H1 (cell line): Measurements from ENCODE around the gene MBNL1. TPM values are rescaled to one million over a fixed set of nuclear protein-coding genes. Genes with fewer than 3 reads are reported as not detected.

ENCODE experiments used
- CTCF ChIA-PET: fragments of 300-600 bp; sonication (Branson Sonifier 250); formaldehyde crosslinking; loops from one replicate; lab custom pipeline; 2021; ENCODE audit not compliant: partially characterized antibody; lab: Charles Lee
- POLR2A ChIA-PET: fragments of 300-600 bp; sonication (Branson Sonifier 250); formaldehyde crosslinking; loops from one replicate; lab custom pipeline; 2021; ENCODE audit warnings: inconsistent platforms; ENCODE audit not compliant: partially characterized antibody; lab: Charles Lee
- DNase-seq, 2 experiments: peaks; one replicate each; pipeline versions ENCODE4 v3.0.0 to v3.0.0-alpha.2; 2010 to 2022; ENCODE audit warnings: low spot score in 2 of 2, low read depth in 1 of 2, mixed read lengths in 1 of 2
- FAIRE-seq: peaks from 2 replicates; lab custom pipeline; 2011; peaks lifted over from hg19 to GRCh38; lab: Jason Lieb, UNC
- H2AFZ ChIP-seq: 2 replicates; pipeline ENCODE4 v1.8.1; 2012; ENCODE audit warnings: low read length, inconsistent platforms
- H2AK5ac ChIP-seq: 2 replicates; pipeline ENCODE4 v1.6.1; 2013; ENCODE audit warnings: low read depth, low read length
- H2BK120ac ChIP-seq: replicated peaks from 2 replicates; pipeline ENCODE3; 2013; ENCODE audit warnings: low read depth, low read length, inconsistent platforms
- H2BK12ac ChIP-seq: 2 replicates; pipeline ENCODE4 v1.6.1; 2013; ENCODE audit warnings: low read depth, low read length
- H2BK15ac ChIP-seq: 2 replicates; pipeline ENCODE4 v1.6.1; 2013; ENCODE audit warnings: low read length
- H2BK20ac ChIP-seq: 2 replicates; pipeline ENCODE4 v1.6.1; 2013; ENCODE audit warnings: low read length
- H2BK5ac ChIP-seq: 2 replicates; pipeline ENCODE4 v1.6.1; 2013; ENCODE audit warnings: low read depth, low read length
- H3K14ac ChIP-seq: 2 replicates; pipeline ENCODE4 v1.6.1; 2013; ENCODE audit warnings: inconsistent platforms; ENCODE audit not compliant: insufficient read length
- H3K18ac ChIP-seq: 2 replicates; pipeline ENCODE4 v1.6.1; 2013; ENCODE audit warnings: low read length; ENCODE audit errors: extremely low read depth
- H3K23ac ChIP-seq: 2 replicates; pipeline ENCODE4 v1.6.1; 2013; ENCODE audit warnings: inconsistent platforms; ENCODE audit not compliant: insufficient read length
- H3K23me2 ChIP-seq: 2 replicates; pipeline ENCODE4 v1.6.1; 2013; ENCODE audit warnings: low read depth, low read length
- H3K27ac ChIP-seq: 2 replicates; pipeline ENCODE4 v1.6.1; 2011; ENCODE audit warnings: low read depth, low read length, inconsistent platforms
- H3K27me3 ChIP-seq, 4 experiments: replicated peaks in 1 of 4; 1 replicate in 1 of 4; 2 replicates in 3 of 4; pipeline versions ENCODE4 v1.6.1 to v1.8.1; 2011 to 2013; ENCODE audit warnings: low read length in 3 of 4, mild to moderate bottlenecking in 3 of 4, inconsistent platforms in 2 of 4, mixed read lengths in 2 of 4, moderate library complexity in 1 of 4; ENCODE audit not compliant: control insufficient read depth in 3 of 4, insufficient read depth in 3 of 4; ENCODE audit errors: extremely low read depth in 1 of 4
- H3K36me3 ChIP-seq, 4 experiments: 2 replicates each; pipeline versions ENCODE4 v1.6.1 to v1.8.1; 2011 to 2013; ENCODE audit warnings: mild to moderate bottlenecking in 4 of 4, low read length in 3 of 4, moderate library complexity in 2 of 4, control low read depth in 1 of 4, inconsistent platforms in 1 of 4; ENCODE audit not compliant: insufficient read depth in 4 of 4, control insufficient read depth in 2 of 4
- H3K4ac ChIP-seq: replicated peaks from 2 replicates; pipeline ENCODE3; 2013; ENCODE audit warnings: low read length, low read depth, mixed read lengths, inconsistent platforms; ENCODE audit not compliant: insufficient read length
- H3K4me1 ChIP-seq, 4 experiments: replicated peaks in 1 of 4; 1 replicate in 1 of 4; 2 replicates in 3 of 4; pipeline versions ENCODE4 v1.6.1 to v1.8.1; 2011 to 2013; ENCODE audit warnings: low read length in 3 of 4, inconsistent platforms in 2 of 4, mixed read lengths in 1 of 4; ENCODE audit not compliant: insufficient read depth in 4 of 4, control insufficient read depth in 3 of 4
- H3K4me2 ChIP-seq, 2 experiments: 2 replicates each; pipeline versions ENCODE4 v1.6.1 to v1.8.1; 2011 to 2013; ENCODE audit warnings: low read depth in 2 of 2, low read length in 2 of 2, control low read depth in 1 of 2, inconsistent platforms in 1 of 2, mild to moderate bottlenecking in 1 of 2; ENCODE audit not compliant: insufficient read depth in 1 of 2
- H3K4me3 ChIP-seq, 4 experiments: fragments of 200-600, 300-600 bp in 1 of 4; sonication (generic), shearing (Covaris generic), sonication (Bioruptor Twin) in 1 of 4; 2 replicates each; pipeline versions ENCODE4 v1.5.1 to v1.8.1; 2011 to 2016; ENCODE audit warnings: low read length in 4 of 4, low read depth in 3 of 4, control low read depth in 2 of 4, inconsistent platforms in 2 of 4, mild to moderate bottlenecking in 2 of 4, mixed read lengths in 1 of 4, moderate library complexity in 1 of 4; ENCODE audit not compliant: insufficient read depth in 2 of 4; ENCODE audit errors: extremely low read depth in 1 of 4
- H3K56ac ChIP-seq: replicated peaks from 2 replicates; pipeline ENCODE3; 2013; ENCODE audit warnings: low read depth, mild to moderate bottlenecking, mixed read lengths, low read length, inconsistent platforms; ENCODE audit not compliant: insufficient read length
- H3K79me1 ChIP-seq: 2 replicates; pipeline ENCODE4 v1.6.1; 2013; ENCODE audit warnings: low read depth, low read length, control low read depth
- H3K79me2 ChIP-seq, 2 experiments: 2 replicates each; pipeline versions ENCODE4 v1.6.1 to v1.8.1; 2012 to 2013; ENCODE audit warnings: low read length in 2 of 2, mild to moderate bottlenecking in 2 of 2, inconsistent platforms in 1 of 2; ENCODE audit not compliant: insufficient read depth in 2 of 2, control insufficient read depth in 1 of 2
- H3K9ac ChIP-seq, 4 experiments: replicated peaks in 1 of 4; 1 replicate in 1 of 4; 2 replicates in 3 of 4; pipeline versions ENCODE4 v1.6.1 to v1.8.1; 2011 to 2013; ENCODE audit warnings: low read depth in 3 of 4, low read length in 3 of 4, control low read depth in 2 of 4, mild to moderate bottlenecking in 2 of 4, moderate library complexity in 2 of 4, inconsistent platforms in 1 of 4; ENCODE audit errors: extremely low read depth in 1 of 4
- H3K9me3 ChIP-seq, 2 experiments: 2 replicates each; pipeline versions ENCODE4 v1.6.1 to v1.8.1; 2012 to 2013; ENCODE audit warnings: mild to moderate bottlenecking in 2 of 2, moderate library complexity in 2 of 2, control low read depth in 1 of 2, inconsistent platforms in 1 of 2, low read depth in 1 of 2, low read length in 1 of 2, mixed read lengths in 1 of 2; ENCODE audit not compliant: insufficient read depth in 2 of 2
- H4K20me1 ChIP-seq, 2 experiments: replicated peaks in 1 of 2; 2 replicates each; pipeline versions ENCODE3 to v1.8.1; 2011 to 2013; ENCODE audit warnings: inconsistent platforms in 2 of 2, low read length in 2 of 2, mild to moderate bottlenecking in 1 of 2; ENCODE audit not compliant: insufficient read depth in 2 of 2, control insufficient read depth in 1 of 2
- H4K5ac ChIP-seq: 2 replicates; pipeline ENCODE4 v1.6.1; 2013; ENCODE audit warnings: low read length, low read depth, mixed read lengths, inconsistent platforms; ENCODE audit not compliant: insufficient read length
- H4K8ac ChIP-seq: 2 replicates; pipeline ENCODE4 v1.8.0; 2013; ENCODE audit warnings: mild to moderate bottlenecking, moderate library complexity, low read length, inconsistent platforms; ENCODE audit not compliant: insufficient read depth; ENCODE audit errors: extremely low read depth
- H4K91ac ChIP-seq: replicated peaks from 2 replicates; pipeline ENCODE3; 2013; ENCODE audit warnings: low read length, mixed read lengths, inconsistent platforms; ENCODE audit not compliant: insufficient read length
- BACH1 ChIP-seq: IDR thresholded peaks from 2 replicates; pipeline ENCODE4 v1.6.1; 2012; ENCODE audit warnings: low read length, improper control_type of control experiment
- BCL11A ChIP-seq, 2 experiments: IDR thresholded peaks; one replicate each; pipeline ENCODE4 v1.6.1; 2011; ENCODE audit warnings: low read depth in 2 of 2, low read length in 2 of 2, mild to moderate bottlenecking in 2 of 2
- GTF2F1 ChIP-seq: IDR thresholded peaks from 2 replicates; pipeline ENCODE4 v1.6.1; 2012; ENCODE audit warnings: low read depth, low read length, improper control_type of control experiment, borderline replicate concordance
- PHF8 ChIP-seq: fragments of 200-600 bp; sonication (generic); conservative IDR thresholded peaks from 2 replicates; pipeline ENCODE4 v1.7.1; 2012; ENCODE audit warnings: low read depth, mild to moderate bottlenecking, inconsistent platforms, low read length, moderate library complexity
- POU5F1 ChIP-seq: IDR thresholded peaks from 2 replicates; pipeline ENCODE4 v1.6.1; 2011; ENCODE audit warnings: low read depth, mild to moderate bottlenecking, low read length, moderate library complexity
- SAP30 ChIP-seq: fragments of 300-600 bp; sonication (generic); IDR thresholded peaks from 2 replicates; pipeline ENCODE4 v1.7.1; 2012; ENCODE audit warnings: low read length, moderate library complexity, mild to moderate bottlenecking, inconsistent platforms; ENCODE audit not compliant: insufficient read depth, insufficient replicate concordance
- SP2 ChIP-seq: IDR thresholded peaks from 2 replicates; pipeline ENCODE4 v1.6.1; 2012; ENCODE audit warnings: mild to moderate bottlenecking, low read length, inconsistent platforms
- TAF1 ChIP-seq: IDR thresholded peaks from 2 replicates; pipeline ENCODE4 v1.6.1; 2011; ENCODE audit warnings: mild to moderate bottlenecking, low read depth, low read length
- TBP ChIP-seq: IDR thresholded peaks from 2 replicates; pipeline ENCODE4 v1.6.1; 2011; ENCODE audit warnings: low read depth, low read length, improper control_type of control experiment
- TEAD4 ChIP-seq: IDR thresholded peaks from 2 replicates; pipeline ENCODE4 v1.6.1; 2012; ENCODE audit warnings: low read depth, low read length, inconsistent platforms, mixed read lengths
- WGBS, 2 experiments: shearing (Covaris generic) in 1 of 2; methylation state at CpG; one replicate each; pipeline versions ENCODE4 v1.1.6 to v1.1.7; 2013 to 2015; ENCODE audit warnings: low lambda C conversion rate in 2 of 2, mixed read lengths in 2 of 2, inconsistent platforms in 1 of 2, low coverage in 1 of 2, missing lambda C conversion rate in 1 of 2; ENCODE audit not compliant: insufficient replicate concordance in 2 of 2, insufficient coverage in 1 of 2, insufficient read length in 1 of 2; ENCODE audit errors: extremely low coverage in 1 of 2, missing lambda C conversion rate in 1 of 2; 5-methylcytosine and 5-hydroxymethylcytosine counted together
- polyA plus RNA-seq, 7 experiments: library from polyadenylated mRNA; depleted of rRNA in 3 of 7; stranded (reverse) in 5 of 7; unstranded in 2 of 7; fragments of >200 nt in 5 of 7; fragments of 200-250 nt in 2 of 7; gene quantifications; 1 replicate in 5 of 7; 2 replicates in 1 of 7; 4 replicates in 1 of 7; pipeline versions ENCODE4 v1.2.1 to v1.2.3, GENCODE V29; 2011 to 2013; ENCODE audit warnings: missing spikeins in 2 of 7, mixed read lengths in 2 of 7
- total RNA-seq: library from RNA; stranded (reverse); fragmentation: NEBNext Ultra II Directional; extraction: Animal tissue kit (Norgen Biotek cat#: 25700); gene quantifications from 2 replicates; pipeline ENCODE4 v1.2.1, GENCODE V29; 2021
- TF ChIP-seq, protein P1 (sequence below): IDR thresholded peaks from 2 replicates; pipeline ENCODE4 v1.6.1; 2012; ENCODE audit warnings: low read length, inconsistent platforms

Gene MBNL1
- total and polyA plus RNA-seq, 2 of the 8 experiments (the other 6 are each of a cell fraction or from before 2014, with no cell fraction given): 5.0 to 16.4 TPM

DNA sequence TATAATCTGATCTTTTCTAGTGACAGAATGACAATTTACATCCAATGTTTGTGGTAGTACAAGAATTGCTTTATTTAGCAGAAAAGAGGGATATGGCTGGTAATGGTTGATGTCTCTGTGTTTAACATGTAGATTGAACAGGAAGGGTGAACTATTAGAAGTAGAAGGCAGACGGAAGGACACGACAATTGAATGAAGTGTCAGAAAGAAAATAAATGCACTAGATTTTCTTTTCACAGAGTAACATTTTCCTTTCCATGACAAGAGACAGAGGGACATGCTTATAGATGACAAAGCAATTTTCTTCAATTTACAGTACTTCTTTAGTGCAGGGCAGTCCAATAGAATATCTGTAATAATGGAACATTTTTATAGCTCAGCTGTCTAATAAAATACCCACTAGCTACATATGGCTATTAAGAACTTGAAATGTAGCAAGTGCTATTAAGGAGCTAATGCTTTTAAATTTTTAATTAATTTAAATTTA, 48.9 kb upstream of the MBNL1 start:
- H3K27ac ChIP-seq: no peak overlapping the region
- H2BK120ac ChIP-seq: no peak overlapping the region
- no peak overlapping the region for H3K4ac ChIP-seq
- CTCF ChIA-PET: interaction anchor here (0.9 to 1.4 kb wide), 3 partner anchors 36 to 252 kb away, joined by 3 to 5 read pairs (median 3); no protein-coding TSS in a partner anchor
- no peak overlapping the region for H3K4me3 ChIP-seq
- no peaks in the 10 kb centered on the region for H3K23me2 ChIP-seq
- H3K14ac ChIP-seq: no peak overlapping the region
- H2BK5ac ChIP-seq: no peak overlapping the region
- no peaks in the 10 kb centered on the region for H3K4me1 ChIP-seq
- FAIRE-seq: no peak
- no peaks in the 10 kb centered on the region for H3K27me3 ChIP-seq
- no peaks in the 10 kb centered on the region for H3K9me3 ChIP-seq
- no peak overlapping the region for H2AK5ac ChIP-seq
- H2BK20ac ChIP-seq: no peak overlapping the region
- H4K91ac ChIP-seq: no peak overlapping the region
- H3K56ac ChIP-seq: no peak overlapping the region
- H3K9ac ChIP-seq: no peak overlapping the region
- no peaks in the 10 kb centered on the region for H4K20me1 ChIP-seq
- no peak overlapping the region for H2BK12ac ChIP-seq
- no peak overlapping the region for H4K8ac ChIP-seq
- no peak overlapping the region for H3K18ac ChIP-seq
- 93% methylated on average over 2 of the region's 2 CpGs; no CpG with 5 or more reads in 1 of the 2 experiments for WGBS, 2 experiments
- H2BK15ac ChIP-seq: no peak overlapping the region
- no peaks in the 10 kb centered on the region for H3K79me2 ChIP-seq
- no peak overlapping the region for H4K5ac ChIP-seq
- no peak overlapping the region for H3K23ac ChIP-seq
- POLR2A ChIA-PET: no interaction called here
- DNase-seq: no peak
- no peaks in the 10 kb centered on the region for H3K79me1 ChIP-seq
- no peaks in the 10 kb centered on the region for H3K36me3 ChIP-seq
- no peak overlapping the region for H2AFZ ChIP-seq
- no peak for TF ChIP-seq TAF1
- TF ChIP-seq GTF2F1: no peak
- no peak for TF ChIP-seq PHF8
- TF ChIP-seq BCL11A (IDR thresholded peaks at IDR 0.05; ENCODE audit: low read depth in 2 of 2, low read length in 2 of 2): no peak
- TF ChIP-seq SP2: no peak
- no peak for TF ChIP-seq TBP
- TF ChIP-seq TEAD4: no peak
- TF ChIP-seq SAP30: no peak
- TF ChIP-seq POU5F1: no peak
- no peak for TF ChIP-seq BACH1
- TF ChIP-seq, protein P1, sequence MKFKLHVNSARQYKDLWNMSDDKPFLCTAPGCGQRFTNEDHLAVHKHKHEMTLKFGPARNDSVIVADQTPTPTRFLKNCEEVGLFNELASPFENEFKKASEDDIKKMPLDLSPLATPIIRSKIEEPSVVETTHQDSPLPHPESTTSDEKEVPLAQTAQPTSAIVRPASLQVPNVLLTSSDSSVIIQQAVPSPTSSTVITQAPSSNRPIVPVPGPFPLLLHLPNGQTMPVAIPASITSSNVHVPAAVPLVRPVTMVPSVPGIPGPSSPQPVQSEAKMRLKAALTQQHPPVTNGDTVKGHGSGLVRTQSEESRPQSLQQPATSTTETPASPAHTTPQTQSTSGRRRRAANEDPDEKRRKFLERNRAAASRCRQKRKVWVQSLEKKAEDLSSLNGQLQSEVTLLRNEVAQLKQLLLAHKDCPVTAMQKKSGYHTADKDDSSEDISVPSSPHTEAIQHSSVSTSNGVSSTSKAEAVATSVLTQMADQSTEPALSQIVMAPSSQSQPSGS: no peak
- TF ChIP-seq, all 59 proteins: peak for 0
- H3K4me2 ChIP-seq: no peak overlapping the region
